Keratinocyte (primary cell): ENCODE measurements around the gene CCDC63.

Source experiments
- CTCF ChIP-seq, 3 experiments: IDR thresholded peaks in 1 of 3; conservative IDR thresholded peaks in 1 of 3; optimal IDR thresholded peaks in 1 of 3; 2 replicates in 2 of 3; 3 replicates in 1 of 3; pipeline versions ENCODE3 to v1.5.1; 2011; ENCODE audit warnings: low read length in 3 of 3, mild to moderate bottlenecking in 3 of 3, moderate library complexity in 2 of 3, control low read depth in 1 of 3, inconsistent platforms in 1 of 3; ENCODE audit not compliant: insufficient read depth in 2 of 3; ENCODE audit errors: extremely low read depth in 1 of 3
- EZH2 ChIP-seq: IDR thresholded peaks from one replicate; pipeline ENCODE4 v1.6.1; 2012; ENCODE audit warnings: inconsistent platforms, mild to moderate bottlenecking, low read length, moderate library complexity

GRCh38 chr12:110883251-110883650 lies 36.5 kb downstream of the CCDC63 start:
- no peak for TF ChIP-seq CTCF (optimal IDR thresholded peaks at IDR 0.05 in 1 of 3, IDR thresholded peaks at IDR 0.05 in 1 of 3, conservative IDR thresholded peaks at IDR 0.05 in 1 of 3; ENCODE audit: extremely low read depth in 1 of 3, insufficient read depth in 2 of 3, low read length in 3 of 3)
- TF ChIP-seq EZH2 = no peak
